CD8-positive, alpha-beta memory T cell (primary cell): Measurements from ENCODE around the gene NR2F2. TPM values are rescaled to one million over a fixed set of nuclear protein-coding genes. Genes with fewer than 3 reads are reported as not detected.
A peak's percentile ranks its signal among the peaks of the same experiment; 100 is the strongest.

Experiments used
- CTCF ChIA-PET: fragments of 350-600 bp; sonication (Branson Sonifier 250); formaldehyde crosslinking; loops from one replicate; lab custom pipeline; 2021; ENCODE audit warnings: antibody characterized with exemption; lab: Charles Lee
- POLR2A ChIA-PET: fragments of 350-600 bp; sonication (Branson Sonifier 250); formaldehyde crosslinking; loops from one replicate; lab custom pipeline; 2021; ENCODE audit warnings: antibody characterized with exemption; lab: Charles Lee
- DNase-seq, 5 donors: peaks; one replicate each; pipeline versions ENCODE4 v3.0.0 to v3.0.0-alpha.2; 2020 to 2022; ENCODE audit warnings: mixed read lengths in 1 of 5
- H3K27ac ChIP-seq: one replicate; pipeline ENCODE4 v1.7.0; 2013; ENCODE audit warnings: low read depth, mild to moderate bottlenecking, low read length, moderate library complexity
- H3K27me3 ChIP-seq: 2 replicates; pipeline ENCODE4 v1.7.0; 2013; ENCODE audit warnings: low read length, mild to moderate bottlenecking; ENCODE audit not compliant: insufficient read depth, poor library complexity, severe bottlenecking
- H3K36me3 ChIP-seq: 2 replicates; pipeline ENCODE4 v1.7.0; 2013; ENCODE audit warnings: mild to moderate bottlenecking, low read length, moderate library complexity; ENCODE audit not compliant: insufficient read depth
- H3K4me1 ChIP-seq: 2 replicates; pipeline ENCODE4 v1.7.0; 2013; ENCODE audit warnings: mild to moderate bottlenecking, low read length, moderate library complexity; ENCODE audit not compliant: insufficient read depth
- H3K4me3 ChIP-seq: 2 replicates; pipeline ENCODE4 v1.7.0; 2013; ENCODE audit warnings: mild to moderate bottlenecking, low read length
- H3K9me3 ChIP-seq: 2 replicates; pipeline ENCODE4 v1.7.0; 2013; ENCODE audit warnings: mild to moderate bottlenecking, low read length
- H3K27ac Mint-ChIP-seq, 8 donors: one replicate each; pipeline ENCODE4 v1.8.0; 2020 to 2021; ENCODE audit warnings: mixed read lengths in 8 of 8, mild to moderate bottlenecking in 6 of 8, inconsistent platforms in 3 of 8, moderate library complexity in 3 of 8
- H3K27me3 Mint-ChIP-seq, 2 donors: one replicate each; pipeline ENCODE4 v1.8.0; 2020 to 2021; ENCODE audit warnings: mixed read lengths in 2 of 2, mild to moderate bottlenecking in 1 of 2, moderate library complexity in 1 of 2
- H3K36me3 Mint-ChIP-seq, 3 donors: one replicate each; pipeline ENCODE4 v1.8.0; 2020 to 2021; ENCODE audit warnings: mixed read lengths in 3 of 3, inconsistent platforms in 1 of 3, mild to moderate bottlenecking in 1 of 3
- H3K4me1 Mint-ChIP-seq, 3 donors: one replicate each; pipeline ENCODE4 v1.8.0; 2020 to 2021; ENCODE audit warnings: mixed read lengths in 3 of 3, inconsistent platforms in 1 of 3, mild to moderate bottlenecking in 1 of 3
- H3K4me3 Mint-ChIP-seq, 7 donors: one replicate each; pipeline ENCODE4 v1.8.0; 2020 to 2021; ENCODE audit warnings: mixed read lengths in 7 of 7, mild to moderate bottlenecking in 6 of 7, moderate library complexity in 4 of 7, inconsistent platforms in 2 of 7
- H3K9me3 Mint-ChIP-seq, 5 donors: one replicate each; pipeline ENCODE4 v1.8.0; 2020 to 2022; ENCODE audit warnings: mixed read lengths in 5 of 5, mild to moderate bottlenecking in 3 of 5, moderate library complexity in 2 of 5, inconsistent platforms in 1 of 5
- polyA plus RNA-seq: library from polyadenylated mRNA; unstranded; fragments of 300-500 nt; fragmentation: Illumina TruSeq; gene quantifications from one replicate; pipeline ENCODE4 v1.2.3, GENCODE V29; 2021
- total RNA-seq, 2 experiments: library from RNA; stranded (reverse); gene quantifications; one replicate each; pipeline ENCODE4 v1.2.3, GENCODE V29; 2021

Gene NR2F2
- total and polyA plus RNA-seq, 3 experiments from 2014 or later = not detected

DNA sequence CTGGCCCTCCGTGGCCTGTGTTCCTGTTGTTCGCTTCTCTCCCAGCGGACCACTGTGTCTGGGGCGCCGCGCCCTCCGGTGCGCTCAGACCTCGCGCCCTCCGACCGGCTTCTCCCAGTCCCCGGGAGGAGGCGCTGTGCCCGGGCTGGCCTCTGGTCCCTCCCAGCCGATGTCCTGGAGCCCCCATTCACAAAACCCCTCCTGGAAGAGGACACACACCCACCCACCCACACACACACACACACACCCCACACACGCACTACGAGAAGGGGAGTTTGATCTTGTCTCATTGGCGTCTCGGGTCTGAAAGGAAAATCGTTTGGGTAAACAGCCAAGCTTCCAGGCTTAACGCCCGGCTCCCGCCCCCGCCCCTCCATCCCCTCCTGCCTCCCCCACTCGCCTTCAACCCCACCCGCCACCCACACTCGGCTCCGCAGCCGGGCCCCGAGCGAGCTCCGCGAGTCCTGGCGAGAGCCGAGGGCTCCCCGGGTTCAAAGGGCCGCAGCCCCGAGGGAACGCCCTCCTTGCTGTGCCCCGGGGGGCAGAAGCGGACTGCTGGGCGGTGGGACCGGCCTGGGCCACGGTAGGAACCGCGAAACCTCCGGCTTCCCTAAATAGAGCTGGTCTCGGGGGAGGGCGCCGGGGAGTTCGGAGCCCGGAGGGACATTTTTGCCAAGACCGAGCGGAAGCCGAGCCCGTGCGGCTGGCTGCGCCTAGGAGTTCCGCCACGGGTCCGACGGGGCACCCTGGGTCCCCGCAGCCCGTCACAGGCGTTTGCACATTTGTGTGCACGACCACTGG is 23.6 kb downstream of the NR2F2 start:
- H3K36me3 Mint-ChIP-seq = peaks cover 0 to 1% (median 0%) of the 10 kb centered on the region in 3 donors
- POLR2A ChIA-PET = no interaction called here
- peaks cover 23% of the 10 kb centered on the region for H3K4me1 ChIP-seq

DNA sequence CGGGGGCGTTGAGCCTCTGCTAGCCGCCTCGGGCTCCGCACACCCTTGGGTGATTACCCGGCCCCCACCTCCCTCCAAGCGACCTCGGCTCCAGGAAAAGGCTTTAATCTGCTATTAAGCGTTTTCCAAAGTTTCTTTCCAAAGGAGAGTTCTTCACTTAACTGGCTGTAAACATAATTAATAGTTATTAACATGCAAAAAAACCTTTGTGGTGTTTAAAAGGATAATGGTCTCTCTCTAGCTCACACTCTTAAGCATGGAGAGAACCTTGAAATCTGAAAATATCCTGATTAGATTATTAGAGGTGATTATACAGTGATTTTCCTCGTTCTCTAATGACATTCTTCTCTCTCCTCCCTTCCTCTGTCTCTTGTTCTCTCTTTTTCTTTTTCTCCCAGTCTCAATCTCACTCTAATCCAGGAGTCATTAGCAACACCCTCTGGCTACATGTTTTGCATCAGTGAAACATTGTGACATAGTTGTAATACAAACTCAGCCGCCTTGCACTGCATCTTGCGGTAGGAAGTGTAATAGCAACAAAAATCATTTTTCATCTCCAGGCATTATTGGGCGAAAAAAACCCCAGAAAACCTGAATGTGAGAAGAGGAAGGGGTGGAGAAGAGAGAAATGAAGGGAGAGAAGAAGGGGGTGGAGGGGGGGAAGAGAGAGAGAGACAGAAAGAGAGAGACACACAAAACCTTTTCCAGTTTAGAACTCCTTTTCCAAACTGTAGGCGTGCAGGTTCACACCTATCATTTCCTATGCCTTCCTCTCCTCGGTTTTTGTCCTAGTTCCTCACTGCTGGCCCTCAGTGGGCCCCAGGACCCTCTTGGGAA is 24.4 kb downstream of the NR2F2 start:
- no peak overlapping the region for H3K27ac Mint-ChIP-seq
- no peak overlapping the region for H3K27ac ChIP-seq
- CTCF ChIA-PET = no interaction called here
- H3K4me1 ChIP-seq = peaks cover 23% of the 10 kb centered on the region
- H3K27me3 Mint-ChIP-seq = peaks cover 57 to 60% of the 10 kb centered on the region in 2 donors
- no peaks in the 10 kb centered on the region for H3K36me3 ChIP-seq
- POLR2A ChIA-PET = no interaction called here
- H3K4me3 ChIP-seq = no peak overlapping the region
- DNase-seq = no peak
- no peak overlapping the region for H3K4me3 Mint-ChIP-seq
- no peaks in the 10 kb centered on the region for H3K9me3 ChIP-seq
- peaks cover 20 to 33% (median 29%) of the 10 kb centered on the region in 3 donors for H3K4me1 Mint-ChIP-seq
- peaks cover 0 to 14% (median 10%) of the 10 kb centered on the region in 5 donors for H3K9me3 Mint-ChIP-seq
- peaks cover 0 to 1% (median 0%) of the 10 kb centered on the region in 3 donors for H3K36me3 Mint-ChIP-seq
- peaks cover 73% of the 10 kb centered on the region for H3K27me3 ChIP-seq

More for the DNA sequence above, 23.6 kb downstream of the NR2F2 start:
- CTCF ChIA-PET = no interaction called here
- H3K9me3 Mint-ChIP-seq = peaks cover 0 to 16% (median 10%) of the 10 kb centered on the region in 5 donors
- Histone ChIP-seq H3K27me3 (peaks cover 73% of the 10 kb centered on the region), H3K27ac (no peak overlapping the region), H3K9me3 (no peaks in the 10 kb centered on the region), H3K4me3 (no peak overlapping the region), H3K36me3 (no peaks in the 10 kb centered on the region)
- no peak for DNase-seq
- peaks cover 20 to 33% (median 29%) of the 10 kb centered on the region in 3 donors for H3K4me1 Mint-ChIP-seq
- H3K27ac Mint-ChIP-seq = no peak overlapping the region
- H3K27me3 Mint-ChIP-seq = peaks cover 58 to 60% of the 10 kb centered on the region in 2 donors
- no peak overlapping the region for H3K4me3 Mint-ChIP-seq

DNA sequence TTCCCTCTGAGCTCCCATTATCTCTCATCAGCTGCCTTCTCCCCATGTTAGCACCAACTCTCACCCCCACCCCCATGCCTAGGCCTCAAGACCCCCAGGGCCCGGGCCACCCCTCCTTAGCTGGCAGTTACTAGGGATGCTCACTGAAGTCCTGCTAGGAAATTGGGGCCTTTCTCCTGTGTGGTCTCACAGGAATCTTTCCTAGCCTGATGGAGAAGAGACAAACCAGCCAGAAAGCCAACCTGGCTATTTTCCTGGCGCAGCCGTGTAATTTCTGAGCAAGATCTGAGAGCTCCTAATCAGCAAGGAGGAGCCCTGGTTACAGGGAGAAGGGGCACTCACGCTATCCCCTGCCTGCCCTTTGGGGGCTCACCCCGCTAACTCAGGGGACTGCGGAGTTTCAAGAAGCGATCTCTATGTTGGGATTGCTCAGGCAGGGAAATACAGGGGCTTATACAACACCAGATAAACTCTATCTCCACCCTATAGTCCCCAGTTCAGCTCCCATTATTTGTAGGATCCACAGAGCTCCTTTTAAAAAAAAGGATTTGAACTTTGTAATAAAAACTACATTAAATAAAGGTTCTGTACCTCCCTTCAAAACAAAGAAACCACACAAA is 25.2 kb downstream of the NR2F2 start:
- Histone ChIP-seq H3K27ac (no peak overlapping the region), H3K4me1 (peaks cover 23% of the 10 kb centered on the region), H3K36me3 (no peaks in the 10 kb centered on the region), H3K4me3 (no peak overlapping the region), H3K9me3 (no peaks in the 10 kb centered on the region), H3K27me3 (peaks cover 66% of the 10 kb centered on the region)
- CTCF ChIA-PET = no interaction called here
- no peak overlapping the region for H3K27ac Mint-ChIP-seq
- H3K9me3 Mint-ChIP-seq = peaks cover 0 to 15% (median 11%) of the 10 kb centered on the region in 5 donors
- peaks cover 20 to 33% (median 29%) of the 10 kb centered on the region in 3 donors for H3K4me1 Mint-ChIP-seq
- H3K27me3 Mint-ChIP-seq = peaks cover 52 to 53% of the 10 kb centered on the region in 2 donors
- H3K4me3 Mint-ChIP-seq = peak overlapping the region in 5 of 7 donors; percentile 37 to 94 (median 82)
- POLR2A ChIA-PET = no interaction called here
- H3K36me3 Mint-ChIP-seq = peaks cover 0 to 1% (median 0%) of the 10 kb centered on the region in 3 donors
- DNase-seq = no peak

DNA sequence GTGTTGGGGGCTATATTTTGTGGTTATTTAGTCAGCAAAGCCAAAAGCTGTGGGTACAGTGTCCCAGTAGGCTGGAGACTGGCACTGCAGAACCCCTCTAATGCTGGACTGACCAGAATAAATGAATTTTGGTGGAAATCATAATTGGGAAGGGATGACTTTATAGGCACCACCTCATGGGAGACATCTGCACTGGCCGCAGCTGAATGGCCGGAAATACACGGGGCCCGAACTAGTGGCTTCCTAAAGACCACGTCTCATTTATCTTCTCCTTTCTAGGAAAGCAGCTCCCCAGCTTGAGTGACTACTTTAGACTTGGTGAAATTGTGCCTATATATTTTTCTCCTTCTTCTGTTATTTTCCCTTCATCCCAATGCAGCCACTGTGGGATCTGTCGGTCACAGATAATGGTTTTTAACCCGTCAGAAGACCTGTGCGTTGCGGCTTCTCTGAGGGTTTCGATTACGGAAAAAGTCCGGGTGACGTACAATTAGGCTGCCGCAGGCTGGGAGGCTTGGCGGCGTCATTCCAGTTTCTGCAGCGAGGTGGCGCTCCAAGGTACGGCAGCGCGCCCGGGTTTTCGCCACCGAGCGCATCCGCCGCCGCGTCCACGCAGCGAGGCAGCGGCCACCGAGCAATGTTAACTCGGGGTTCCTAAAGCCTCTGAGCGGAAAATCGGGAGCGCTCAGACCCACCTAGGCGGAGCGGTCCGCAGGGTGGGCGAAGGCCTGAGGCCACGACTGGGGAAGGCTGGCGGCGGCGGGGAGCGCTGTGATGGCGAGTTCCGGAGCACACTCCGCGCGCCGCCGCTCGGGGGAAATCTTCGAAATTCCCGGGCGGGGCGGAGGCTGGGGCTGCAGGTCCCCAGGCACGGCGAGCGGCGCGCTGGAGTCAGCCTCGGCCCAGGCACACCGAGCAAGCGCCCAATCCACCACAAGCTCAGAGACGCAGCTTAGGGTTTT is 26.3 kb downstream of the NR2F2 start:
- Histone ChIP-seq H3K27me3 (peaks cover 74% of the 10 kb centered on the region), H3K36me3 (no peaks in the 10 kb centered on the region), H3K27ac (no peak overlapping the region), H3K4me1 (peaks cover 23% of the 10 kb centered on the region), H3K4me3 (peak overlapping the region; percentile 53), H3K9me3 (no peaks in the 10 kb centered on the region)
- DNase-seq = peak; percentile 43 to 67 (median 47)
- Mint-ChIP-seq H3K36me3 (peaks cover 0 to 1% (median 0%) of the 10 kb centered on the region in 3 donors), H3K27ac (peak overlapping the region in 5 of 8 donors; percentile 33 to 60 (median 53)), H3K27me3 (peaks cover 46 to 50% of the 10 kb centered on the region in 2 donors), H3K4me3 (peak overlapping the region; percentile 81 to 97 (median 86)), H3K9me3 (peaks cover 0 to 17% (median 11%) of the 10 kb centered on the region in 5 donors), H3K4me1 (peaks cover 20 to 33% (median 29%) of the 10 kb centered on the region in 3 donors)
- POLR2A ChIA-PET = no interaction called here
- CTCF ChIA-PET = interaction anchor here (0.8 kb wide), 1 partner anchor 25 kb away, joined by 3 read pairs; no protein-coding TSS in a partner anchor

DNA sequence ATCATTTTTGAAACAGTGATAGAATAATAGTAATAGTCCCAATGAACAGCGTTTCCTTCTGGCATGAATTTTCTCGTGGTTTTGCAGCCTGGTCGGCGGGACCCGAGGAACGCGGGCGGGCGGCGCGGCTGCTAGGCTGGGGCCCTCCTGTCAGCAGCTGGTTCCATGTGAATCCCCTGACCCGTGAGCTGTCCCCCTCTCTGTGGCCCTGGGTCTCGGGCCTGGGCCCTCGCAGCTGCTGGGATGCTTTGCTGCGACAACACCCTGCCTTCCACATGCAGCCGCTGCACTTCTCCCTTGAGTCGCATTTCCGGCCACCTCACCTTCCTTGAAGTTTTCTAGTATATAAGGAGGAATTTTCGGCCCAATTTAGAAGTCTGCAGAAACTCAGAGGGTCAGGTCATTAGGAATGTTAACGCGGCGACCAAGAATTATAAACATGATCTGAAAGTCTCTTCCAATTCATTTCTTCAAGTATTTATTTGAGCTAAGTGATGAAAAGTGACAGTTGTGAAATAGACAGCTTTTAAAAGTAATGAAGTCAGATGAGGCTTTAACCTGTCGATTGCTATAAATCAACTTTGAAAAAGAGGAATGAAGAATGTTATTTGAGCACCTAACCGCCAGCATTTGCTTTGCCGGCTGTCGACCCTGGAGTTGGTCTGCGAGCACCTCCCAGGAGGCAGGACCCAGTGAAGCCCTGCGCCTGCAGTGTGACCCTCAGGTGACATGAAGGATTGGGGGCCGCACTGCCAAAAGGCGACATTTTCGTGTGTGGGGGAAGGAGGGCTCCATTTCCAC is 27.7 kb downstream of the NR2F2 start:
- H3K4me3 Mint-ChIP-seq = peak overlapping the region; percentile 81 to 97 (median 86)
- CTCF ChIA-PET = interaction anchor here (0.8 kb wide), 1 partner anchor 23 kb away, joined by 3 read pairs; no protein-coding TSS in a partner anchor
- H3K4me3 ChIP-seq = peak overlapping the region; percentile 53

DNA sequence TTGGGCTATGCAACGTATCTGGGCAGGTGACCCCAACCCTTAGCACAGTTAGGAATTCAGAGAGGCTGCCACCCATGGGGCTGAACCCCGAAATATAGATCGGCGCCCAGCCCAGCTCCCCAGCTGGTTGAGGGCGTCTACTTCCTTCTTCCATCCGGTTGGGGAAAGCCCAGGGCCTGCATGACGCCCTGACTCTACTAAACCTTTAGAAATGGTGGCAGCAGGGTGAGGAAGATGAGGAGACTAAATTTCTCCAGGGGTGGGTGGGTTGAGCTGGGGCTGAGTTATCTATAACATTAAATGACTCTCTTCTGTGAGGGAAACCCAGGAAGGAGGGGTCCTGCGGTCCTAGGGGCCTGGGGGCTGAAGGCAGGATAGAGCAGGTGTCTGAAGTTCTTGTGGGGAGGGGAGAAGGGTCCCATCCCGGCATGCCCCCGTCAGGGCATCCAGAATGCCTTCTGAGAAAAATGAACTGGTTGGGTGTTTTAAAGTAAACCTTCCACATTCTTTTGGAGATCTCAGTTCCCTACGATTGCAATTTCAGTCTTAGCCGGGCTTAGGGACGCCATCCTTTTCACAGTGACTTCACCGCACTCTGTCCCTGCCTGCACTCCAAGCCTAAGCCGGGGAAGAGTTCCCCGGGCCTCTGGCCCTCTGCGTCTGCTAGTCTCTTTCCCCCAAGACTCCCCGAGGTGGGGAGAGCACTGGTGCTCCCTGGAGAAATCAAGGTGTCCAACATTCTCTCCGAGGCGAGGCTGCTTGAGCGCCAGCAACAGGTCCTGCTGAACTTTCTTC is 28.5 kb downstream of the NR2F2 start:
- Histone ChIP-seq H3K36me3 (no peaks in the 10 kb centered on the region), H3K4me3 (no peak overlapping the region), H3K27ac (no peak overlapping the region), H3K27me3 (peaks cover 58% of the 10 kb centered on the region), H3K4me1 (peaks cover 23% of the 10 kb centered on the region), H3K9me3 (no peaks in the 10 kb centered on the region)
- DNase-seq = no peak
- H3K4me3 Mint-ChIP-seq = peak overlapping the region in 6 of 7 donors; percentile 27 to 85 (median 66)
- ChIA-PET CTCF (interaction anchor here (1.2 kb wide), 1 partner anchor 16 kb away, joined by 3 read pairs; no protein-coding TSS in a partner anchor), POLR2A (no interaction called here)
- H3K27ac Mint-ChIP-seq = no peak overlapping the region
- H3K36me3 Mint-ChIP-seq = peaks cover 0 to 1% (median 0%) of the 10 kb centered on the region in 3 donors
- H3K4me1 Mint-ChIP-seq = peaks cover 22 to 33% (median 29%) of the 10 kb centered on the region in 3 donors
- H3K27me3 Mint-ChIP-seq = peaks cover 54 to 57% of the 10 kb centered on the region in 2 donors
- H3K9me3 Mint-ChIP-seq = peaks cover 0 to 15% (median 11%) of the 10 kb centered on the region in 5 donors

More for the DNA sequence above, 27.7 kb downstream of the NR2F2 start:
- Mint-ChIP-seq H3K9me3 (peaks cover 0 to 19% (median 14%) of the 10 kb centered on the region in 5 donors), H3K36me3 (peaks cover 0 to 1% (median 0%) of the 10 kb centered on the region in 3 donors), H3K27me3 (peaks cover 51 to 53% of the 10 kb centered on the region in 2 donors), H3K4me1 (peaks cover 22 to 33% (median 29%) of the 10 kb centered on the region in 3 donors), H3K27ac (peak overlapping the region in 4 of 8 donors; percentile 24 to 63 (median 42))
- Histone ChIP-seq H3K27ac (no peak overlapping the region), H3K9me3 (no peaks in the 10 kb centered on the region), H3K36me3 (no peaks in the 10 kb centered on the region), H3K4me1 (peaks cover 23% of the 10 kb centered on the region), H3K27me3 (peaks cover 66% of the 10 kb centered on the region)
- POLR2A ChIA-PET = no interaction called here
- DNase-seq = no peak
